ENCODE measurements around the gene MYEOV.

MYEOV gene

GRCh38 chr11:69277074-69277809 is 16.7 kb upstream of the MYEOV start:
- no peak overlapping the region for H3K4me3 ChIP-seq (ENCODE audit: low read depth, low read length)
- ChIA-PET CTCF (no interaction called here), POLR2A (no interaction called here)
- H3K36me3 ChIP-seq (ENCODE audit: control insufficient read depth in 2 of 2, insufficient read depth in 1 of 2, low read length in 2 of 2) = no peaks in the 10 kb centered on the region
- no peak overlapping the region for H3K27ac ChIP-seq (ENCODE audit: extremely low read depth, low read depth, low read length)
- TF ChIP-seq EGR2 (tag by site-specific recombination; IDR thresholded peaks at IDR 0.05; ENCODE audit: low read depth) (peak; percentile 10; the same call in 1 of the 2 replicates), MZF1 (tag by site-specific recombination; IDR thresholded peaks at IDR 0.05; ENCODE audit: borderline replicate concordance) (no peak)
- H3K9me3 ChIP-seq (ENCODE audit: control insufficient read depth, insufficient read depth, low read depth, low read length) = no peaks in the 10 kb centered on the region
- H3K4me1 ChIP-seq (ENCODE audit: control insufficient read depth, insufficient read depth, low read length) = no peaks in the 10 kb centered on the region

- ChIA-PET POLR2A (no interaction called here), CTCF (interaction anchor here (0.5 to 1.2 kb wide), 2 partner anchors 15 to 19 kb away, joined by 4 read pairs; no protein-coding TSS in a partner anchor)
- Histone ChIP-seq H3K36me3 (ENCODE audit: control insufficient read depth in 2 of 2, insufficient read depth in 1 of 2, low read length in 2 of 2) (no peaks in the 10 kb centered on the region), H3K9me3 (ENCODE audit: control insufficient read depth, insufficient read depth, low read depth, low read length) (no peaks in the 10 kb centered on the region), H3K27ac (ENCODE audit: extremely low read depth, low read depth, low read length) (no peak overlapping the region), H3K4me3 (ENCODE audit: low read depth, low read length) (no peak overlapping the region), H3K4me1 (ENCODE audit: control insufficient read depth, insufficient read depth, low read length) (no peaks in the 10 kb centered on the region)
- TF ChIP-seq CTCF (tag by site-specific recombination; IDR thresholded peaks at IDR 0.05) (no peak), SP3 (tag by site-specific recombination; IDR thresholded peaks at IDR 0.05) (no peak), SP7 (tag by site-specific recombination; IDR thresholded peaks at IDR 0.05) (no peak)
Observed at GRCh38 chr11:69278091-69278867, 15.7 kb upstream of the MYEOV start.

- Histone ChIP-seq H3K27ac (ENCODE audit: extremely low read depth, low read depth, low read length) (no peak overlapping the region), H3K4me1 (ENCODE audit: control insufficient read depth, insufficient read depth, low read length) (no peaks in the 10 kb centered on the region), H3K36me3 (ENCODE audit: control insufficient read depth in 2 of 2, insufficient read depth in 1 of 2, low read length in 2 of 2) (no peaks in the 10 kb centered on the region), H3K9me3 (ENCODE audit: control insufficient read depth, insufficient read depth, low read depth, low read length) (no peaks in the 10 kb centered on the region), H3K4me3 (ENCODE audit: low read depth, low read length) (no peak overlapping the region)
- ChIA-PET CTCF (interaction anchor here (0.6 to 1.4 kb wide), 2 partner anchors 134 to 363 kb away, joined by 3 to 4 read pairs; no protein-coding TSS in a partner anchor), POLR2A (no interaction called here)
- no peak for TF ChIP-seq ZNF24 (tag by site-specific recombination; IDR thresholded peaks at IDR 0.05)
- no peak for TF ChIP-seq ZNF112 (tag by site-specific recombination; IDR thresholded peaks at IDR 0.05)
- TF ChIP-seq ZNF704 (tag by site-specific recombination; IDR thresholded peaks at IDR 0.05) = no peak
- no peak for TF ChIP-seq ZNF621 (tag by site-specific recombination; IDR thresholded peaks at IDR 0.05)
- TF ChIP-seq YY2 (tag by site-specific recombination; IDR thresholded peaks at IDR 0.05) = no peak
- TF ChIP-seq WT1 (tag by site-specific recombination; IDR thresholded peaks at IDR 0.05) = no peak
- no peak for TF ChIP-seq ZNF639 (tag by site-specific recombination; IDR thresholded peaks at IDR 0.05)
- no peak for TF ChIP-seq ZNF600 (tag by site-specific recombination; IDR thresholded peaks at IDR 0.05)
- TF ChIP-seq ZNF660 (tag by site-specific recombination; IDR thresholded peaks at IDR 0.05) = no peak
- no peak for TF ChIP-seq ZNF792 (tag by site-specific recombination; IDR thresholded peaks at IDR 0.05)
- no peak for TF ChIP-seq ELK4 (IDR thresholded peaks at IDR 0.05; ENCODE audit: borderline replicate concordance, low read depth, low read length)
- no peak for TF ChIP-seq GFI1B (tag by site-specific recombination; IDR thresholded peaks at IDR 0.05)
- no peak for TF ChIP-seq GLI2 (tag by site-specific recombination; IDR thresholded peaks at IDR 0.05; ENCODE audit: borderline replicate concordance, low read depth)
- TF ChIP-seq ZBTB20 (tag by site-specific recombination; IDR thresholded peaks at IDR 0.05) = no peak
- no peak for TF ChIP-seq ZBTB26 (tag by site-specific recombination; optimal IDR thresholded peaks at IDR 0.05)
- no peak for TF ChIP-seq ZNF558 (tag by site-specific recombination; IDR thresholded peaks at IDR 0.05)
Observed at GRCh38 chr11:69280451-69280850, 13.5 kb upstream of the MYEOV start.

Measured in HEK293 (cell line).